Natural killer cell (primary cell): ENCODE data around the gene MUC5AC. TPM values are rescaled to one million over a fixed set of nuclear protein-coding genes. Genes with fewer than 3 reads are reported as not detected.

Source experiments
- ATAC-seq, 3 donors: fragments of 150-1000 bp in 2 of 3; fragments of 200-7000 bp in 1 of 3; cut with Tn5 transposase; 1 replicate in 1 of 3; 2 replicates in 2 of 3; pipeline ENCODE4 v1.10.0; 2021; ENCODE audit warnings: mild to moderate bottlenecking in 2 of 3, moderate library complexity in 2 of 3
- DNase-seq, 2 donors: peaks; one replicate each; pipeline versions ENCODE4 v3.0.0 to v3.0.0-alpha.2; 2013 to 2021; ENCODE audit warnings: mixed read lengths in 1 of 2
- H3K27ac ChIP-seq: one replicate; pipeline ENCODE4 v1.5.1; 2013; ENCODE audit warnings: mild to moderate bottlenecking, low read length
- H3K27me3 ChIP-seq: one replicate; pipeline ENCODE4 v1.6.1; 2013; ENCODE audit warnings: low read length; ENCODE audit not compliant: control insufficient read depth, insufficient read depth
- H3K36me3 ChIP-seq: one replicate; pipeline ENCODE4 v1.6.1; 2013; ENCODE audit warnings: low read length; ENCODE audit not compliant: control insufficient read depth, insufficient read depth
- H3K4me1 ChIP-seq: one replicate; pipeline ENCODE4 v1.6.1; 2013; ENCODE audit warnings: low read length; ENCODE audit not compliant: control insufficient read depth, insufficient read depth
- H3K4me3 ChIP-seq: one replicate; pipeline ENCODE4 v1.5.1; 2013; ENCODE audit warnings: low read length
- H3K9me3 ChIP-seq: one replicate; pipeline ENCODE4 v1.6.1; 2013; ENCODE audit warnings: low read length; ENCODE audit not compliant: control insufficient read depth, insufficient read depth
- H3K27ac Mint-ChIP-seq, 2 donors: one replicate each; pipeline ENCODE4 v1.8.0; 2022; ENCODE audit warnings: mild to moderate bottlenecking in 2 of 2, mixed read lengths in 2 of 2, moderate library complexity in 1 of 2
- H3K27me3 Mint-ChIP-seq, 2 donors: one replicate each; pipeline ENCODE4 v1.8.0; 2022; ENCODE audit warnings: low read depth in 2 of 2, mixed read lengths in 2 of 2
- H3K36me3 Mint-ChIP-seq: one replicate; pipeline ENCODE4 v1.8.0; 2022; ENCODE audit warnings: mixed read lengths
- H3K4me1 Mint-ChIP-seq, 2 donors: one replicate each; pipeline ENCODE4 v1.8.0; 2022; ENCODE audit warnings: mixed read lengths in 2 of 2
- H3K4me3 Mint-ChIP-seq: one replicate; pipeline ENCODE4 v1.8.0; 2022; ENCODE audit warnings: mild to moderate bottlenecking, moderate library complexity, mixed read lengths
- H3K9me3 Mint-ChIP-seq, 2 donors: one replicate each; pipeline ENCODE4 v1.8.0; 2022; ENCODE audit warnings: mixed read lengths in 2 of 2
- CTCF ChIP-seq: fragments of 200-600 bp; IDR thresholded peaks from one replicate; pipeline ENCODE4 v1.8.0; 2022; ENCODE audit warnings: antibody characterized with exemption
- WGBS: methylation state at CpG from one replicate; pipeline ENCODE4 v1.1.7; 2013; ENCODE audit warnings: missing lambda C conversion rate; ENCODE audit not compliant: insufficient coverage; 5-methylcytosine and 5-hydroxymethylcytosine counted together
- intact Hi-C: fragments of 100-400 bp; cut with micrococcal nuclease; formaldehyde crosslinking; loops from one replicate; pipeline ENCODE4 v1.14.2; 2022
- total RNA-seq, 4 donors: library from RNA; stranded (reverse); fragments of 120-200 nt in 1 of 4; gene quantifications; one replicate each; pipeline versions ENCODE4 v1.2.3 to v1.2.4, GENCODE V29; 2013 to 2022

MUC5AC gene
- total RNA-seq, 3 donors from 2014 or later (not counting 1 experiment from before 2014, with no cell fraction given), result not detected

- H3K9me3 Mint-ChIP-seq, result no peaks in the 10 kb centered on the region
- no peaks in the 10 kb centered on the region for H3K27me3 Mint-ChIP-seq
- TF ChIP-seq CTCF, result no peak
- DNase-seq (no peak), ATAC-seq (no peak)
- no peaks in the 10 kb centered on the region for H3K4me1 Mint-ChIP-seq
- no peaks in the 10 kb centered on the region for H3K9me3 ChIP-seq
- H3K36me3 Mint-ChIP-seq, result no peaks in the 10 kb centered on the region
- H3K36me3 ChIP-seq, result no peaks in the 10 kb centered on the region
- no peak overlapping the region for H3K27ac ChIP-seq
- WGBS, result 91% methylated on average over 29 of the region's 29 CpGs
- H3K27me3 ChIP-seq, result no peaks in the 10 kb centered on the region
- no peak overlapping the region for H3K4me3 Mint-ChIP-seq
- no peak overlapping the region for H3K4me3 ChIP-seq
- no peak overlapping the region for H3K27ac Mint-ChIP-seq
- intact Hi-C loops, result no loop called here
- H3K4me1 ChIP-seq, result no peaks in the 10 kb centered on the region
Measured at GRCh38 chr11:1178906-1179305, 21.2 kb downstream of the MUC5AC start.

- Mint-ChIP-seq H3K27ac (no peak overlapping the region), H3K9me3 (no peaks in the 10 kb centered on the region), H3K4me1 (no peaks in the 10 kb centered on the region), H3K36me3 (no peaks in the 10 kb centered on the region), H3K4me3 (no peak overlapping the region), H3K27me3 (no peaks in the 10 kb centered on the region)
- intact Hi-C loops, result no loop called here
- Histone ChIP-seq H3K36me3 (no peaks in the 10 kb centered on the region), H3K4me3 (no peak overlapping the region), H3K9me3 (no peaks in the 10 kb centered on the region), H3K27me3 (no peaks in the 10 kb centered on the region), H3K27ac (no peak overlapping the region), H3K4me1 (no peaks in the 10 kb centered on the region)
- no peak for TF ChIP-seq CTCF
- no peak for ATAC-seq
- WGBS, result 90% methylated on average over 17 of the region's 17 CpGs
- DNase-seq, result no peak
Measured at GRCh38 chr11:1179641-1180040, 21.9 kb downstream of the MUC5AC start.

- Histone ChIP-seq H3K4me3 (no peak overlapping the region), H3K36me3 (no peaks in the 10 kb centered on the region), H3K27ac (no peak overlapping the region), H3K27me3 (no peaks in the 10 kb centered on the region), H3K4me1 (no peaks in the 10 kb centered on the region), H3K9me3 (no peaks in the 10 kb centered on the region)
- ATAC-seq (no peak), DNase-seq (no peak)
- Mint-ChIP-seq H3K4me1 (no peaks in the 10 kb centered on the region), H3K9me3 (no peaks in the 10 kb centered on the region), H3K4me3 (no peak overlapping the region), H3K27me3 (no peaks in the 10 kb centered on the region), H3K36me3 (no peaks in the 10 kb centered on the region), H3K27ac (no peak overlapping the region)
- no peak for TF ChIP-seq CTCF
- intact Hi-C loops, result no loop called here
- 89% methylated on average over 15 of the region's 15 CpGs for WGBS
Measured at GRCh38 chr11:1180171-1180570, 22.4 kb downstream of the MUC5AC start.

GRCh38 chr11:1180947-1181391 lies 23.2 kb downstream of the MUC5AC start:
- ATAC-seq, result no peak
- TF ChIP-seq CTCF, result no peak
- Mint-ChIP-seq H3K4me1 (no peaks in the 10 kb centered on the region), H3K27ac (no peak overlapping the region), H3K4me3 (no peak overlapping the region), H3K9me3 (no peaks in the 10 kb centered on the region), H3K36me3 (no peaks in the 10 kb centered on the region), H3K27me3 (no peaks in the 10 kb centered on the region)
- Histone ChIP-seq H3K27ac (no peak overlapping the region), H3K36me3 (no peaks in the 10 kb centered on the region), H3K9me3 (no peaks in the 10 kb centered on the region), H3K27me3 (no peaks in the 10 kb centered on the region), H3K4me3 (no peak overlapping the region), H3K4me1 (no peaks in the 10 kb centered on the region)
- WGBS, result 91% methylated on average over 29 of the region's 29 CpGs
- no peak for DNase-seq
- intact Hi-C loops, result no loop called here
